22Rv1 (cell line): Measurements from ENCODE around the gene ROR1.

Source experiments
- CTCF ChIP-seq: fragments of 450-650 bp; IDR thresholded peaks from 2 replicates; pipeline ENCODE4 v1.5.1; 2017; ENCODE audit warnings: mild to moderate bottlenecking
- ZFX ChIP-seq: fragments of 450-650 bp; IDR thresholded peaks from 2 replicates; pipeline ENCODE4 v1.6.1; 2017; ENCODE audit warnings: antibody characterized with exemption, borderline replicate concordance

GRCh38 chr1:63857478-63857877 lies 83.7 kb downstream of the ROR1 start:
- TF ChIP-seq CTCF (no peak), ZFX (no peak)
